GM10847 (cell line): Measurements from ENCODE around the gene PLCH1.

Source experiments
- POLR2A ChIP-seq: IDR thresholded peaks from 2 replicates; pipeline ENCODE4 v1.6.1; 2011; ENCODE audit not compliant: insufficient read length; ENCODE audit errors: extremely low read depth

The PLCH1 gene

GRCh38 chr3:155390351-155390750 is 354.5 kb downstream of the PLCH1 start:
- TF ChIP-seq POLR2A: no peak

- TF ChIP-seq POLR2A: no peak
These were observed 356.5 kb downstream of the PLCH1 start for GRCh38 chr3:155388417-155388816.

- TF ChIP-seq POLR2A: no peak
These were observed 357.3 kb downstream of the PLCH1 start for GRCh38 chr3:155387571-155387970.

GRCh38 chr3:155386919-155387318 is 358.0 kb downstream of the PLCH1 start:
- no peak for TF ChIP-seq POLR2A

GRCh38 chr3:155385896-155386625 is 358.8 kb downstream of the PLCH1 start:
- no peak for TF ChIP-seq POLR2A

GRCh38 chr3:155382396-155383042 is 362.4 kb downstream of the PLCH1 start:
- TF ChIP-seq POLR2A: no peak

GRCh38 chr3:155377847-155378246 is 367.0 kb downstream of the PLCH1 start:
- no peak for TF ChIP-seq POLR2A

GRCh38 chr3:155377071-155377470 is 367.8 kb downstream of the PLCH1 start:
- no peak for TF ChIP-seq POLR2A

- no peak for TF ChIP-seq POLR2A
These were observed 372.6 kb downstream of the PLCH1 start for GRCh38 chr3:155372281-155372680.

GRCh38 chr3:155370764-155371503 is 373.9 kb downstream of the PLCH1 start:
- no peak for TF ChIP-seq POLR2A

GRCh38 chr3:155370198-155370597 is 374.7 kb downstream of the PLCH1 start:
- TF ChIP-seq POLR2A: no peak

- no peak for TF ChIP-seq POLR2A
These were observed 375.1 kb downstream of the PLCH1 start for GRCh38 chr3:155369735-155370134.

GRCh38 chr3:155369244-155369643 is 375.6 kb downstream of the PLCH1 start:
- TF ChIP-seq POLR2A: no peak

GRCh38 chr3:155368786-155369185 is 376.1 kb downstream of the PLCH1 start:
- TF ChIP-seq POLR2A: no peak

- no peak for TF ChIP-seq POLR2A
These were observed 377.4 kb downstream of the PLCH1 start for GRCh38 chr3:155367506-155367905.

GRCh38 chr3:155365178-155365783 is 379.6 kb downstream of the PLCH1 start:
- no peak for TF ChIP-seq POLR2A
